HG03575 (cell line): ENCODE results near the gene FOXM1.

ENCODE experiments used
- ATAC-seq: cut with Tn5 transposase; IDR thresholded peaks from one replicate; pipeline ENCODE4 v1.9.1; 2021; ENCODE audit not compliant: unreplicated experiment, insufficient number of reproducible peaks, low FRiP score; ENCODE audit errors: extremely low read depth

The FOXM1 gene

GRCh38 chr12:2813214-2814185 lies 63.5 kb downstream of the FOXM1 start:
- ATAC-seq: no peak

- peak; percentile 66 for ATAC-seq
Observed at GRCh38 chr12:2812290-2813213, 64.4 kb downstream of the FOXM1 start, which contains the start of gene ITFG2. Gene ITFG2 (plus strand): TSS chr12:2812668. CDS start chr12:2812761, 93 bp downstream.

- ATAC-seq: no peak
Observed at GRCh38 chr12:2811801-2812200, 65.2 kb downstream of the FOXM1 start.
